ENCODE measurements around the gene CCSER2.
"Not testable (repeated sequence)": the region's sequence is repeated elsewhere in the genome, so short reads cannot be mapped to it uniquely, and the experiment has no call there.

Gene CCSER2

GRCh38 chr10:84397735-84398144, 69.4 kb downstream of the CCSER2 start:
- ATAC-seq (no peak), DNase-seq (no peak)

GRCh38 chr10:84398696-84399095, 70.3 kb downstream of the CCSER2 start:
- no peak for DNase-seq
- ATAC-seq: no peak

- DNase-seq (no peak), ATAC-seq (no peak)
Observed at GRCh38 chr10:84401854-84402611, 73.6 kb downstream of the CCSER2 start.

GRCh38 chr10:84404783-84405182, 76.4 kb downstream of the CCSER2 start:
- DNase-seq: no peak
- no peak for ATAC-seq

GRCh38 chr10:84405662-84406061, 77.3 kb downstream of the CCSER2 start:
- ATAC-seq: no peak

GRCh38 chr10:84406561-84406960, 78.2 kb downstream of the CCSER2 start:
- no peak for DNase-seq
- ATAC-seq: no peak

More at GRCh38 chr10:84405662-84406061, 77.3 kb downstream of the CCSER2 start:
- DNase-seq: no peak

- ATAC-seq (no peak), DNase-seq (no peak)
Observed at GRCh38 chr10:84407388-84408049, 79.1 kb downstream of the CCSER2 start.

- ATAC-seq: no peak
- no peak for DNase-seq
Observed at GRCh38 chr10:84412482-84412881, 84.1 kb downstream of the CCSER2 start.

GRCh38 chr10:84414110-84414509, 85.7 kb downstream of the CCSER2 start:
- not testable (repeated sequence) for DNase-seq, ATAC-seq

- no peak for ATAC-seq
- DNase-seq: no peak
Observed at GRCh38 chr10:84415539-84416244, 87.3 kb downstream of the CCSER2 start.

GRCh38 chr10:84416245-84416555, 87.8 kb downstream of the CCSER2 start:
- ATAC-seq (no peak), DNase-seq (no peak)

GRCh38 chr10:84423719-84424118, 95.3 kb downstream of the CCSER2 start:
- DNase-seq (no peak), ATAC-seq (no peak)

GRCh38 chr10:84424731-84425167, 96.4 kb downstream of the CCSER2 start:
- ATAC-seq: peak; percentile 84
- peak; percentile 21 for DNase-seq

- ATAC-seq (no peak), DNase-seq (no peak)
Observed at GRCh38 chr10:84427903-84428650, 99.7 kb downstream of the CCSER2 start.

GRCh38 chr10:84428711-84429110, 100.3 kb downstream of the CCSER2 start:
- ATAC-seq (no peak), DNase-seq (no peak)

- DNase-seq: peak; percentile 76
Observed at GRCh38 chr10:84429926-84430520, 101.6 kb downstream of the CCSER2 start.

GRCh38 chr10:84432891-84433290, 104.5 kb downstream of the CCSER2 start:
- ATAC-seq: no peak
- no peak for DNase-seq

More at GRCh38 chr10:84429926-84430520, 101.6 kb downstream of the CCSER2 start:
- peak; percentile 59 for ATAC-seq

GRCh38 chr10:84440781-84441180, 112.4 kb downstream of the CCSER2 start:
- ATAC-seq (no peak), DNase-seq (no peak)

- DNase-seq (no peak), ATAC-seq (no peak)
Observed at GRCh38 chr10:84447701-84448400, 119.5 kb downstream of the CCSER2 start.

GRCh38 chr10:84449351-84449750, 121.0 kb downstream of the CCSER2 start:
- not testable (repeated sequence) for DNase-seq, ATAC-seq

- no peak for DNase-seq
Observed at GRCh38 chr10:84452003-84452402, 123.6 kb downstream of the CCSER2 start.

More at GRCh38 chr10:84452003-84452402, 123.6 kb downstream of the CCSER2 start:
- ATAC-seq: no peak

All from stimulated activated naive CD8-positive, alpha-beta T cell treated with anti-CD3 and anti-CD28 coated beads, Interleukin-15, Interleukin-2, amounts not matched to agents 100 U/mL and 50 U/mL, for 24 hours (primary cell).